K562 (cell line): ENCODE data around the gene SMIM29. TPM values are rescaled to one million over a fixed set of nuclear protein-coding genes. Genes with fewer than 3 reads are reported as not detected.
A peak's percentile ranks its signal among the peaks of the same experiment; 100 is the strongest.

Source experiments
- ATAC-seq: fragments of 200-7000 bp; cut with Tn5 transposase; 3 replicates; pipeline ENCODE4 v1.9.1; 2020; ENCODE audit warnings: moderate library complexity
- BruUV-seq: library from RNA; stranded (reverse); fragments of 400-500 nt; replicated peaks from 2 replicates; lab custom pipeline; 2021; lab: Mats Ljungman, UMichigan
- CTCF ChIA-PET: fragments of 300-600 bp; formaldehyde crosslinking; extraction: SDS; loops from one replicate; lab custom pipeline; 2021; ENCODE audit warnings: low intra/inter-chr PET ratio; lab: Yijun Ruan, JAX
- POLR2A ChIA-PET: fragments of 300-600, 350-650 bp; sonication (Branson Sonifier 250); formaldehyde crosslinking; extraction: SDS; loops from one replicate; lab custom pipeline; 2021; ENCODE audit warnings: antibody characterized with exemption, inconsistent platforms; lab: Yijun Ruan, JAX
- DNase-seq, 4 experiments: peaks; one replicate each; pipeline versions ENCODE4 v3.0.0 to v3.0.0-alpha.2; 2011 to 2018; ENCODE audit warnings: low spot score in 3 of 4, mixed read lengths in 3 of 4; ENCODE audit errors: extremely low read depth in 1 of 4
- FAIRE-seq: peaks from 2 replicates; lab custom pipeline; 2011; peaks lifted over from hg19 to GRCh38; lab: Jason Lieb, UNC
- H2AFZ ChIP-seq: 2 replicates; pipeline ENCODE4 v1.6.0; 2011; ENCODE audit warnings: low read depth, low read length, control low read depth, inconsistent platforms
- H3K27ac ChIP-seq: fragments of 200-600 bp; 3 replicates; pipeline ENCODE4 v1.8.0; 2011; ENCODE audit warnings: low read depth, mild to moderate bottlenecking, control low read depth, inconsistent platforms, low read length, moderate library complexity, mixed read lengths; ENCODE audit errors: extremely low read depth
- H3K27me3 ChIP-seq, 2 experiments: fragments of 300-600 bp in 1 of 2; 2 replicates in 1 of 2; 3 replicates in 1 of 2; pipeline versions ENCODE4 v1.6.0 to v1.8.0; 2011; ENCODE audit warnings: inconsistent platforms in 2 of 2, low read length in 2 of 2, mild to moderate bottlenecking in 1 of 2, mixed read lengths in 1 of 2, moderate library complexity in 1 of 2; ENCODE audit not compliant: control insufficient read depth in 2 of 2, insufficient read depth in 2 of 2
- H3K36me3 ChIP-seq: fragments of 300-600 bp; 3 replicates; pipeline ENCODE4 v1.8.0; 2011; ENCODE audit warnings: mild to moderate bottlenecking, low read length, inconsistent platforms; ENCODE audit not compliant: control insufficient read depth, insufficient read depth
- H3K4me1 ChIP-seq, 2 experiments: fragments of 200-600 bp in 1 of 2; replicated peaks in 1 of 2; 2 replicates in 1 of 2; 3 replicates in 1 of 2; pipeline versions ENCODE4 v1.5.1 to v1.8.0; 2011; ENCODE audit warnings: inconsistent platforms in 2 of 2, low read length in 2 of 2, mild to moderate bottlenecking in 1 of 2, mixed read lengths in 1 of 2, moderate library complexity in 1 of 2; ENCODE audit not compliant: control insufficient read depth in 2 of 2, insufficient read depth in 2 of 2
- H3K4me2 ChIP-seq: 2 replicates; pipeline ENCODE4 v1.6.1; 2011; ENCODE audit warnings: low read length, control low read depth, inconsistent platforms, mixed read lengths; ENCODE audit not compliant: insufficient read depth
- H3K4me3 ChIP-seq: fragments of 200-600 bp; sonication (generic), shearing (Covaris generic); 2 replicates; pipeline ENCODE4 v1.5.1; 2016; ENCODE audit warnings: control low read depth, inconsistent platforms
- H3K79me2 ChIP-seq: fragments of 200-600 bp; 3 replicates; pipeline ENCODE4 v1.8.0; 2011; ENCODE audit warnings: low read length, inconsistent platforms; ENCODE audit not compliant: control insufficient read depth, insufficient read depth
- H3K9ac ChIP-seq, 2 experiments: 2 replicates each; pipeline versions ENCODE4 v1.6.0 to v1.6.1; 2011; ENCODE audit warnings: low read depth in 2 of 2, low read length in 2 of 2, control low read depth in 1 of 2, inconsistent platforms in 1 of 2, mild to moderate bottlenecking in 1 of 2, mixed read lengths in 1 of 2; ENCODE audit not compliant: insufficient read depth in 1 of 2
- H3K9me1 ChIP-seq: one replicate; pipeline ENCODE4 v1.6.0; 2011; ENCODE audit warnings: inconsistent platforms, mild to moderate bottlenecking, low read length, moderate library complexity; ENCODE audit not compliant: control insufficient read depth, insufficient read depth
- H3K9me3 ChIP-seq: replicated peaks from 2 replicates; pipeline ENCODE4 v1.5.1; 2011; ENCODE audit warnings: low read depth, low read length, inconsistent platforms; ENCODE audit not compliant: control insufficient read depth, insufficient read depth
- H4K20me1 ChIP-seq: replicated peaks from 2 replicates; pipeline ENCODE4 v1.6.1; 2011; ENCODE audit warnings: low read length, inconsistent platforms, mixed read lengths; ENCODE audit not compliant: control insufficient read depth, insufficient read depth
- ATF7 ChIP-seq: fragments of 450-650 bp; IDR thresholded peaks from 2 replicates; pipeline ENCODE4 v1.7.1; 2014; ENCODE audit warnings: mild to moderate bottlenecking, moderate library complexity
- EWSR1 ChIP-seq: fragments of 450-650 bp; IDR thresholded peaks from 2 replicates; pipeline ENCODE4 v1.6.1; 2018; ENCODE audit warnings: borderline replicate concordance, mild to moderate bottlenecking, low read depth, moderate library complexity; ENCODE audit not compliant: partially characterized antibody
- HLTF ChIP-seq: fragments of 450-650 bp; IDR thresholded peaks from 2 replicates; pipeline ENCODE4 v1.6.1; 2016
- SAFB ChIP-seq: fragments of 200-400 bp; formaldehyde crosslinking; IDR thresholded peaks from 2 replicates; pipeline ENCODE4 v1.6.1; 2017; ENCODE audit warnings: low read depth, low read length, borderline replicate concordance
- SMAD1 ChIP-seq: fragments of 150-350 bp; IDR thresholded peaks from 2 replicates; pipeline ENCODE4 v1.6.1; 2014; ENCODE audit warnings: low read length, low read depth; ENCODE audit not compliant: partially characterized antibody
- WGBS: fragments of 100-300 bp; shearing (Covaris generic); methylation state at CpG from one replicate; pipeline ENCODE4 v1.1.6; 2016; ENCODE audit warnings: low coverage, mixed read lengths; ENCODE audit not compliant: insufficient coverage; ENCODE audit errors: missing lambda C conversion rate; 5-methylcytosine and 5-hydroxymethylcytosine counted together
- in situ Hi-C: fragments of 300-500 bp; cut with MboI; formaldehyde crosslinking; loops from 4 replicates; pipeline ENCODE4 v1.15.0; 2018; ENCODE audit warnings: inconsistent platforms, mixed read lengths
- intact Hi-C: fragments of 100-400 bp; cut with micrococcal nuclease; formaldehyde crosslinking; loops from 2 replicates; pipeline ENCODE4 v1.14.2; 2022
- polyA plus RNA-seq, 8 experiments: library from polyadenylated mRNA; depleted of rRNA in 4 of 8; stranded (reverse) in 5 of 8; unstranded in 3 of 8; fragments of >200 nt; fragmentation: Nextera tagmentation in 2 of 8; fragmentation: Illumina TruSeq in 1 of 8; extraction: Ambion mirVana in 2 of 8; extraction: Trizol in 1 of 8; gene quantifications; 2 replicates each; pipeline versions ENCODE4 v1.2.1 to v1.2.3, GENCODE V29; 2011 to 2014; ENCODE audit warnings: inconsistent platforms in 1 of 8, missing spikeins in 1 of 8
- total RNA-seq, 7 experiments: library from RNA; depleted of rRNA in 6 of 7; stranded (reverse); fragments of >200 nt in 6 of 7; fragmentation: Illumina TruSeq in 2 of 7; extraction: Trizol in 2 of 7; gene quantifications; 2 replicates each; pipeline versions ENCODE4 v1.2.1 to v1.2.3, GENCODE V29; 2011 to 2021; ENCODE audit warnings: low replicate concordance in 1 of 7
- TF ChIP-seq, protein P1 (sequence below): sonication (generic); formaldehyde crosslinking; IDR thresholded peaks from 2 replicates; pipeline ENCODE4 v1.4.0; 2020; ENCODE audit warnings: mild to moderate bottlenecking, missing genetic modification reagents
- TF ChIP-seq, protein P2 (sequence below): fragments of 250-450 bp; sonication (Bioruptor Pico); IDR thresholded peaks from 2 replicates; pipeline ENCODE4 v1.5.0; 2020; ENCODE audit warnings: mild to moderate bottlenecking
- TF ChIP-seq, protein P3 (sequence below): sonication (generic); formaldehyde crosslinking; IDR thresholded peaks from 2 replicates; pipeline ENCODE4 v1.8.0; 2022; ENCODE audit warnings: mild to moderate bottlenecking, low read depth, missing genetic modification reagents
- TF ChIP-seq, protein P4 (sequence below): sonication (generic); formaldehyde crosslinking; IDR thresholded peaks from 2 replicates; pipeline ENCODE4 v1.8.0; 2022; ENCODE audit warnings: mild to moderate bottlenecking, missing genetic modification reagents
- TF ChIP-seq, protein P5 (sequence below): sonication (generic); formaldehyde crosslinking; IDR thresholded peaks from 2 replicates; pipeline ENCODE4 v1.8.0; 2022; ENCODE audit warnings: mild to moderate bottlenecking, missing genetic modification reagents, borderline replicate concordance
- TF ChIP-seq, protein P6 (sequence below): sonication (generic); IDR thresholded peaks from 2 replicates; pipeline ENCODE4 v1.6.1; 2016

SMIM29 gene
- total and polyA plus RNA-seq, 9 of the 15 experiments (the other 6 are each of a cell fraction or from before 2014, with no cell fraction given): 6.5 to 36.7 (median 20.9) TPM

DNA sequence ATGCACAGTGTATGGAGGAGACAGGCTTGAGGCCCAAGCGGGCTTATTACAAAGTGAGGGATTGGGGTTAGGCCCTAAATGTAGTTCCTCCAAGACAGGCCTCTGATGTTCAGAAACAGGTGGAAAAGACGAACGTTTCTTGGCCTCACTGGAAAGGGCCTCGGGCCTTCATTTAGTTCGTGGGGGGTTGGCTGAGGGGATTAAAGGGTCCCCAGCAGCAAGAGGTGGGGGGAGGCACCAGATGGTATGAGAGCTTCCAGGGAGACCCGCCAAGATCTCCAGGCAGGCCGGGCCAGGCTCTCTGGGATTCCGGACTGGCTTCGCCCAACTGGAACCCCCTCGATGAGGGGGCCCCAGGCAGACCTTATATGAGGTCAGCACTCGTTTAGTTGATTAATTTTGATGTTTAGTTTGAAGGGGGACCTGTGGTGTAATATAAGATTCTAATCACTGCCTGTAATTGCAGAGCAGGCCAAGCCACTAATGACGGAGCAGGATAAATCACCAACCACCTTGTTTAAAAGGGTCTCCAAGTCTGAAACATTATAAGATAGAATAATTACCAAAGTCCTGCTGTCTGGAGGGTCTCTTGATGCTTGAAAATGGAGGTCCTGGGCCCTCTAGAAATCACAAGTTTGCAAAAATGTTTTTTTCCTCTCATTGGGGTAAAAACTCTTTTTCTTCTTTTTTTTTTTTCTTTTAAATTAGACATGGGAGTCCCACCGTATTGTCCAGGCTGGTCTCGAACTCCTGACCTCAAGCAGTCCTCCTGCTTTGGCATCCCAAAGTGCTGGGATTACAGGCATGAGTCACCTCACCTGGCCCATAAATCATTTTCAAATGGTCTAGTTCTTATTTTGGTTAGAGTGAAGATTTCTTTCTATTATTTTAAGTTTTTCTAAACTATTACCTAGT is 10.0 kb downstream of the SMIM29 start:
- H3K27ac ChIP-seq: peak overlapping the region; percentile 98
- ATAC-seq (no peak), DNase-seq (peak in 3 of 4 experiments; percentile 24 to 50 (median 36)), FAIRE-seq (no peak)
- H3K4me1 ChIP-seq: peaks cover 65 to 69% of the 10 kb centered on the region in 2 experiments
- no peaks in the 10 kb centered on the region for H3K9me1 ChIP-seq
- peaks cover 44% of the 10 kb centered on the region for H4K20me1 ChIP-seq
- peaks cover 78% of the 10 kb centered on the region for H3K79me2 ChIP-seq
- peak overlapping the region; percentile 85 for H3K4me2 ChIP-seq
- no peaks in the 10 kb centered on the region for H3K27me3 ChIP-seq
- 4% methylated on average over 14 of the region's 14 CpGs for WGBS
- ChIA-PET CTCF (interaction anchor here (0.6 to 0.8 kb wide), 2 partner anchors 38 to 75 kb away, joined by 3 read pairs; no protein-coding TSS in a partner anchor), POLR2A (interaction anchor here (0.6 kb wide), 1 partner anchor 184 kb away, joined by 3 read pairs; no protein-coding TSS in a partner anchor)
- peak overlapping the region; percentile 97 to 99 for H3K9ac ChIP-seq
- intact Hi-C loops: no loop called here
- peak overlapping the region; percentile 37; the same call in 1 of the 2 replicates for H2AFZ ChIP-seq
- TSS peak; percentile 35 for BruUV-seq
- H3K9me3 ChIP-seq: no peaks in the 10 kb centered on the region
- H3K36me3 ChIP-seq: peaks cover 60% of the 10 kb centered on the region
- in situ Hi-C loops: no loop called here
- H3K4me3 ChIP-seq: peak overlapping the region; percentile 85
- TF ChIP-seq SAFB (no peak), ATF7 (no peak), EWSR1 (no peak), SMAD1 (no peak), HLTF (no peak)
- TF ChIP-seq, protein P1, sequence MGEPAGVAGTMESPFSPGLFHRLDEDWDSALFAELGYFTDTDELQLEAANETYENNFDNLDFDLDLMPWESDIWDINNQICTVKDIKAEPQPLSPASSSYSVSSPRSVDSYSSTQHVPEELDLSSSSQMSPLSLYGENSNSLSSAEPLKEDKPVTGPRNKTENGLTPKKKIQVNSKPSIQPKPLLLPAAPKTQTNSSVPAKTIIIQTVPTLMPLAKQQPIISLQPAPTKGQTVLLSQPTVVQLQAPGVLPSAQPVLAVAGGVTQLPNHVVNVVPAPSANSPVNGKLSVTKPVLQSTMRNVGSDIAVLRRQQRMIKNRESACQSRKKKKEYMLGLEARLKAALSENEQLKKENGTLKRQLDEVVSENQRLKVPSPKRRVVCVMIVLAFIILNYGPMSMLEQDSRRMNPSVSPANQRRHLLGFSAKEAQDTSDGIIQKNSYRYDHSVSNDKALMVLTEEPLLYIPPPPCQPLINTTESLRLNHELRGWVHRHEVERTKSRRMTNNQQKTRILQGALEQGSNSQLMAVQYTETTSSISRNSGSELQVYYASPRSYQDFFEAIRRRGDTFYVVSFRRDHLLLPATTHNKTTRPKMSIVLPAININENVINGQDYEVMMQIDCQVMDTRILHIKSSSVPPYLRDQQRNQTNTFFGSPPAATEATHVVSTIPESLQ (CRISPR knock-in tag): no peak
- TF ChIP-seq, protein P2, sequence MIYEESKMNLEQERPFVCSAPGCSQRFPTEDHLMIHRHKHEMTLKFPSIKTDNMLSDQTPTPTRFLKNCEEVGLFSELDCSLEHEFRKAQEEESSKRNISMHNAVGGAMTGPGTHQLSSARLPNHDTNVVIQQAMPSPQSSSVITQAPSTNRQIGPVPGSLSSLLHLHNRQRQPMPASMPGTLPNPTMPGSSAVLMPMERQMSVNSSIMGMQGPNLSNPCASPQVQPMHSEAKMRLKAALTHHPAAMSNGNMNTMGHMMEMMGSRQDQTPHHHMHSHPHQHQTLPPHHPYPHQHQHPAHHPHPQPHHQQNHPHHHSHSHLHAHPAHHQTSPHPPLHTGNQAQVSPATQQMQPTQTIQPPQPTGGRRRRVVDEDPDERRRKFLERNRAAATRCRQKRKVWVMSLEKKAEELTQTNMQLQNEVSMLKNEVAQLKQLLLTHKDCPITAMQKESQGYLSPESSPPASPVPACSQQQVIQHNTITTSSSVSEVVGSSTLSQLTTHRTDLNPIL (CRISPR knock-in tag): no peak
- TF ChIP-seq, protein P3, sequence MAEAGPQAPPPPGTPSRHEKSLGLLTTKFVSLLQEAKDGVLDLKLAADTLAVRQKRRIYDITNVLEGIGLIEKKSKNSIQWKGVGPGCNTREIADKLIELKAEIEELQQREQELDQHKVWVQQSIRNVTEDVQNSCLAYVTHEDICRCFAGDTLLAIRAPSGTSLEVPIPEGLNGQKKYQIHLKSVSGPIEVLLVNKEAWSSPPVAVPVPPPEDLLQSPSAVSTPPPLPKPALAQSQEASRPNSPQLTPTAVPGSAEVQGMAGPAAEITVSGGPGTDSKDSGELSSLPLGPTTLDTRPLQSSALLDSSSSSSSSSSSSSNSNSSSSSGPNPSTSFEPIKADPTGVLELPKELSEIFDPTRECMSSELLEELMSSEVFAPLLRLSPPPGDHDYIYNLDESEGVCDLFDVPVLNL (CRISPR knock-in tag): no peak
- TF ChIP-seq, protein P4, sequence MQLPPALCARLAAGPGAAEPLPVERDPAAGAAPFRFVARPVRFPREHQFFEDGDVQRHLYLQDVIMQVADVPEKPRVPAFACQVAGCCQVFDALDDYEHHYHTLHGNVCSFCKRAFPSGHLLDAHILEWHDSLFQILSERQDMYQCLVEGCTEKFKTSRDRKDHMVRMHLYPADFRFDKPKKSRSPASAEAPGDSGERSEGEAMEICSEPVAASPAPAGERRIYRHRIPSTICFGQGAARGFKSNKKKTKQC (CRISPR knock-in tag): no peak
- TF ChIP-seq, protein P5, sequence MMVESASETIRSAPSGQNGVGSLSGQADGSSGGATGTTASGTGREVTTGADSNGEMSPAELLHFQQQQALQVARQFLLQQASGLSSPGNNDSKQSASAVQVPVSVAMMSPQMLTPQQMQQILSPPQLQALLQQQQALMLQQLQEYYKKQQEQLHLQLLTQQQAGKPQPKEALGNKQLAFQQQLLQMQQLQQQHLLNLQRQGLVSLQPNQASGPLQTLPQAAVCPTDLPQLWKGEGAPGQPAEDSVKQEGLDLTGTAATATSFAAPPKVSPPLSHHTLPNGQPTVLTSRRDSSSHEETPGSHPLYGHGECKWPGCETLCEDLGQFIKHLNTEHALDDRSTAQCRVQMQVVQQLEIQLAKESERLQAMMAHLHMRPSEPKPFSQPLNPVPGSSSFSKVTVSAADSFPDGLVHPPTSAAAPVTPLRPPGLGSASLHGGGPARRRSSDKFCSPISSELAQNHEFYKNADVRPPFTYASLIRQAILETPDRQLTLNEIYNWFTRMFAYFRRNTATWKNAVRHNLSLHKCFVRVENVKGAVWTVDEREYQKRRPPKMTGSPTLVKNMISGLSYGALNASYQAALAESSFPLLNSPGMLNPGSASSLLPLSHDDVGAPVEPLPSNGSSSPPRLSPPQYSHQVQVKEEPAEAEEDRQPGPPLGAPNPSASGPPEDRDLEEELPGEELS (CRISPR knock-in tag): no peak
- TF ChIP-seq, protein P6, sequence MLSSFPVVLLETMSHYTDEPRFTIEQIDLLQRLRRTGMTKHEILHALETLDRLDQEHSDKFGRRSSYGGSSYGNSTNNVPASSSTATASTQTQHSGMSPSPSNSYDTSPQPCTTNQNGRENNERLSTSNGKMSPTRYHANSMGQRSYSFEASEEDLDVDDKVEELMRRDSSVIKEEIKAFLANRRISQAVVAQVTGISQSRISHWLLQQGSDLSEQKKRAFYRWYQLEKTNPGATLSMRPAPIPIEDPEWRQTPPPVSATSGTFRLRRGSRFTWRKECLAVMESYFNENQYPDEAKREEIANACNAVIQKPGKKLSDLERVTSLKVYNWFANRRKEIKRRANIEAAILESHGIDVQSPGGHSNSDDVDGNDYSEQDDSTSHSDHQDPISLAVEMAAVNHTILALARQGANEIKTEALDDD: no peak
